ENCODE measurements around the gene SCFD2.

SCFD2 gene

DNA sequence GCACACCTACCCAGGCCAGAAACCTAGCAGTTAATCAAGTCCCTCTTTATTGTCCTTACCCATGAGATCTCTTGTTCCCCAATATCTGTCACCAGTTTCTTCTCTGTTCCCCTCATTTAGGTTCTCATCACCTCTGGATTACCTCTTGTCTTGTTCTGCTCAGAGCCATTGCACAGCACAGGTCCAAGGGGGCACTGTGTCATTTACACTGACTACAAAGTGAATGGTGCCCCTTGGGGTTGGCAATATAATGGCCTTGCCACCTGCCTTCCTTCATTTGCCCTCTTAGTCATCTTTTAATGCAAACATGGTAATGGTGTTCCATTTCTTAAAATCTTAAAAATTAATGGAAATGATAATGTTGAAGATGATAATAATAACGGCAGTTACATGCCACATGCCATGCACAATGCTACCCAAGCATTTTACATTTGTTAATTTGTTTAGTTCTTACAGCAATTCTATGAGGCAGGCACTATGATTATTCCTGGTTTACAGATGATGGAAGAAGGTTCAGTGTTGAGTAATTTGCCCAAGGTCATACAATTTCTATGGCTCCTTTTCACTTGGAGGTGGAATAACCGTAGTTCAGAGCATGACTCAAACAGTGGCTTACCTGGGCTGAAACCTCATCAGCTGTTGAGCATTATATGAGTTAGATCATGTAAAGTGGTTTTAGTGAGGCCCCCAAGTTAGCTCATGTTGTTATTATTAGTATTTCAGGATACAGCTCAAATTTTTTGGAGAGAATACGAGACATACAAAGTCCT lies 385.9 kb downstream of the SCFD2 start:
- DNase-seq (ENCODE audit: extremely low spot score), result no peak
- TF ChIP-seq CTBP1 (IDR thresholded peaks at IDR 0.05; ENCODE audit: borderline replicate concordance), result no peak
- no peak for TF ChIP-seq FOXK2 (IDR thresholded peaks at IDR 0.05)
- TF ChIP-seq LEF1 (IDR thresholded peaks at IDR 0.05; ENCODE audit: borderline replicate concordance), result no peak
- TF ChIP-seq FOXA1 (IDR thresholded peaks at IDR 0.05), result no peak
- no peak for TF ChIP-seq L3MBTL2 (conservative IDR thresholded peaks at IDR 0.05)
- POLR2A ChIA-PET, result no interaction called here
- CTCF ChIA-PET, result interaction anchor here (0.8 kb wide), 1 partner anchor 1252 kb away, joined by 3 read pairs; no protein-coding TSS in a partner anchor

DNA sequence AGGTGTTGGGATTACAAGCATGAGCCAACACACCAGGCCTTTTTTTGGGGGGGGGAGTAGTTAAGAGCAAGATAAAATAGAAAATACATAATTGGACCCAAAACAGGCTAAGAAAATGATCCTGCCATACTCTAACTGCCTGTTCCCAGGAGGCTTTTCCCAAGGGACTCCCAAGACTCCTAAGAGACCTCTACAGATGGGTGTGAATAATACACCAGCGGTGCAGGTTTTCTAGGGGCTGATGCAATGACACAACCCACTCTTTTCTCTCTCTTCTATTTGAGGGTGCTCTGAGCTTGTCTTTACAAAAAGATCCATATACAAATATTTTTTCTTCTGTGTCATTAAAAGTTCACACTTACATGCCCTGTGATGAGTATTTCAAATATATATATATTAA lies 386.8 kb downstream of the SCFD2 start:
- POLR2A ChIA-PET, result no interaction called here
- TF ChIP-seq BHLHE40 (IDR thresholded peaks at IDR 0.05; ENCODE audit: borderline replicate concordance), result no peak
- TF ChIP-seq ARNT (IDR thresholded peaks at IDR 0.05), result no peak
- no peak for TF ChIP-seq FOXM1 (IDR thresholded peaks at IDR 0.05; ENCODE audit: borderline replicate concordance)
- TF ChIP-seq SUZ12 (IDR thresholded peaks at IDR 0.05), result no peak
- TF ChIP-seq, protein P1, sequence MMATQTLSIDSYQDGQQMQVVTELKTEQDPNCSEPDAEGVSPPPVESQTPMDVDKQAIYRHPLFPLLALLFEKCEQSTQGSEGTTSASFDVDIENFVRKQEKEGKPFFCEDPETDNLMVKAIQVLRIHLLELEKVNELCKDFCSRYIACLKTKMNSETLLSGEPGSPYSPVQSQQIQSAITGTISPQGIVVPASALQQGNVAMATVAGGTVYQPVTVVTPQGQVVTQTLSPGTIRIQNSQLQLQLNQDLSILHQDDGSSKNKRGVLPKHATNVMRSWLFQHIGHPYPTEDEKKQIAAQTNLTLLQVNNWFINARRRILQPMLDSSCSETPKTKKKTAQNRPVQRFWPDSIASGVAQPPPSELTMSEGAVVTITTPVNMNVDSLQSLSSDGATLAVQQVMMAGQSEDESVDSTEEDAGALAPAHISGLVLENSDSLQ (IDR thresholded peaks at IDR 0.05), result no peak
- TF ChIP-seq ZNF384 (IDR thresholded peaks at IDR 0.05), result no peak
- TF ChIP-seq TARDBP (IDR thresholded peaks at IDR 0.05), result no peak
- no peak for TF ChIP-seq ELF4 (IDR thresholded peaks at IDR 0.05)
- TF ChIP-seq L3MBTL2 (conservative IDR thresholded peaks at IDR 0.05), result no peak
- TF ChIP-seq FOXA1 (IDR thresholded peaks at IDR 0.05), result no peak
- no peak for TF ChIP-seq NFRKB (IDR thresholded peaks at IDR 0.05)
- no peak for TF ChIP-seq FOXK2 (IDR thresholded peaks at IDR 0.05)
- no peak for DNase-seq (ENCODE audit: extremely low spot score)
- CTCF ChIA-PET, result no interaction called here

DNA sequence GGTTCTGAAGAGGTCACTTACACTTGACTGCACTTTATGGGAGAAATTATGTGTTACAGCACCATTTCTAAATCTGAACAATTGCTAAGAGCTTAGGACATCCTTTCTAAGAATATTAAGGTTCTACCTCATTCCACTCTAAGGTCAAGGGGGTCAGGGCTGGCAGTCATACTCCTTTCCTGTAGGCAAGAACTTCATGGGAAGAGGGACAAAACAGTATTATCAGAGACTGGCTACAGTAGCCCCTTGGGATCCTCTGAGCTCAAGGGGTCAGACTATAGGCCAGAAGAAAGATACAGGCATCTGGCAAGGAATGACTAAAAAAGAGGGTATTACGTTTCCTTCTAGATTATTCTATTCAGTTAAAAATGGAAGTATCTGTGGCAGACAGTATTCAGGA lies 388.6 kb downstream of the SCFD2 start:
- DNase-seq (ENCODE audit: extremely low spot score), result no peak
- POLR2A ChIA-PET, result interaction anchor here (0.7 to 1.5 kb wide), 2 partner anchors 264 to 265 kb away, joined by 3 to 4 read pairs; no protein-coding TSS in a partner anchor
- no peak for TF ChIP-seq ZNF384 (IDR thresholded peaks at IDR 0.05)
- no peak for TF ChIP-seq FOXM1 (IDR thresholded peaks at IDR 0.05; ENCODE audit: borderline replicate concordance)
- no peak for TF ChIP-seq TARDBP (IDR thresholded peaks at IDR 0.05)
- TF ChIP-seq SUZ12 (IDR thresholded peaks at IDR 0.05), result no peak
- no peak for TF ChIP-seq LEF1 (IDR thresholded peaks at IDR 0.05; ENCODE audit: borderline replicate concordance)
- TF ChIP-seq ELF4 (IDR thresholded peaks at IDR 0.05), result no peak
- CTCF ChIA-PET, result interaction anchor here (0.5 to 0.6 kb wide), 2 partner anchors 21 to 359 kb away, joined by 3 read pairs; no protein-coding TSS in a partner anchor

DNA sequence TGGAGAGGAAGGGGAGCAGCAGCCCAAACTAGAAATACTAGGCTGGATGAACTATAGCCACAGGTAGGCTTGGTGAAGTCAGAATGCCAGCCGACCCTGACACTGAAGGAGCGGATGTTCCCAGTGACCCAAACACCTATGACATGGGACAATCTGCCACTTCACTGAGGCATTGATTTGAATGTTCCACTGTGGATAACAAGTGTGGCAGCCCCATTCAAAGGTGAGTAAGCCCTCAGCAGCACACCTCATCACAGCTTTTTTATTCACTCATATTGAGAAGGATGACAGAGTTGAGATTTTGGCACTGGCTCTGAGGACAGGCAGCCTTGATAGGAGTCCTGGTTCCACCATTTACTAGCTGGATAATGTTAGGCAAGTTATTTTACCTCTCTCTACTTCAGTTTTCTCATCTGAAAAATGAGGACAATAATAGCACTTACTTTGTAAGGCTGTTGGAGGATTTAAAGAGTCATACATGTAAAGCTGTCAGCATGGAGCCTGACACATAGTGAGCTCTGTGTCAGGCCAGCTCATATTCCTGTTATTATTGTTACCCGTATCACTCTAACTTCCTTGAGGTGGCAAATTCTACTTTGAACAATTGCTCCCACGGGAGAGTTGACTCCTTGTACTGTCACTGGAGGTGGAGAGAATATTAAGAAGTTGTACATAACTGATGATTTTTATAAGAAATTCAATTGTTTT lies 389.2 kb downstream of the SCFD2 start:
- no peak for DNase-seq (ENCODE audit: extremely low spot score)
- TF ChIP-seq ZNF384 (IDR thresholded peaks at IDR 0.05), result no peak
- TF ChIP-seq, protein P1 (IDR thresholded peaks at IDR 0.05), result peak; percentile 51
- ChIA-PET POLR2A (interaction anchor here (0.7 to 1.5 kb wide), 2 partner anchors 264 to 265 kb away, joined by 3 to 4 read pairs; no protein-coding TSS in a partner anchor), CTCF (interaction anchor here (0.5 kb wide), 1 partner anchor 22 kb away, joined by 3 read pairs; no protein-coding TSS in a partner anchor)

DNA sequence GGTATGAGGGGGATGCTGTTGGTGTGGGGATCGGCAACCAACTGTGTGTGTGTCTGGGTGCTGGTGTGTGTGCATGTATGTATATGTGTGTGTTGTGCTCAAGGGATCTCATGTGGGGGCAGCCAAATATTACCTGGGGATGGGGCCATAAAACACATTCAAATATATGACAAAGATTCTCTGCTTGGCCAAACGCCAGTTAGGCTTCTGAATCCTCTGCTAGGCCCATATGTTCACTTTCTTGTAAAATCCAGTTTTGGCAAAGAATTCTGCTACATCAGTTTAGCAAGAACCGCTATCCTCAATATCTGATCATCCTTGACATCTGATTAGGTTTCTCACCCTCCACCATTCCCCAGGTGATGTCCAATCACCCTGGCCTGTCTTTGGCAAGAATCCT lies 397.2 kb downstream of the SCFD2 start:
- no peak for DNase-seq (ENCODE audit: extremely low spot score)
- ChIA-PET CTCF (no interaction called here), POLR2A (no interaction called here)
- no peak for TF ChIP-seq L3MBTL2 (conservative IDR thresholded peaks at IDR 0.05)
- TF ChIP-seq SP1 (IDR thresholded peaks at IDR 0.05), result no peak
- TF ChIP-seq FOXA1 (IDR thresholded peaks at IDR 0.05), result no peak
- no peak for TF ChIP-seq ELF4 (IDR thresholded peaks at IDR 0.05)
- TF ChIP-seq ARNT (IDR thresholded peaks at IDR 0.05), result no peak
- no peak for TF ChIP-seq HDGF (IDR thresholded peaks at IDR 0.05; ENCODE audit: borderline replicate concordance)
- TF ChIP-seq BHLHE40 (IDR thresholded peaks at IDR 0.05; ENCODE audit: borderline replicate concordance), result no peak
- TF ChIP-seq LEF1 (IDR thresholded peaks at IDR 0.05; ENCODE audit: borderline replicate concordance), result no peak
- no peak for TF ChIP-seq SUZ12 (IDR thresholded peaks at IDR 0.05)
- no peak for TF ChIP-seq FOXK2 (IDR thresholded peaks at IDR 0.05)

DNA sequence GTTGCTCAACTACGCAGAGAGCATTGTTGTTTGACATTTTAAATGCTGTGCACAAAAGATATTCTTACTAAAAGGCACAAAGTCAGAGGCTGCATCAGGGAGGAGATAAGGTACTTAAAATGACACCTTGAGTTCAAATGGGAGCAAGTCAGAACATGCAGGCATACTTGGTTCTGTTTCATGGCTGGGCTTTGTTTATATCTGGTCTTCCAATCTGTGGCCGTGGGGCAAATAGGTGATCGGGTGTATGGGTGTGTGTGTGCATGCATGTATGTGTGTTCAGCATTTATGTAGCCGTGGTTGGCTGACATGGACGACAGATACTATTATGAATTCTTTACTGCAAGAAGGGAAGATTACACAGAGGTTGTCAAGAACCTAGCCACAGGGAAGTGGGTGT lies 397.6 kb downstream of the SCFD2 start:
- TF ChIP-seq HDGF (IDR thresholded peaks at IDR 0.05; ENCODE audit: borderline replicate concordance), result no peak
- TF ChIP-seq, protein P1 (IDR thresholded peaks at IDR 0.05), result no peak
- TF ChIP-seq LEF1 (IDR thresholded peaks at IDR 0.05; ENCODE audit: borderline replicate concordance), result no peak
- no peak for TF ChIP-seq ELF4 (IDR thresholded peaks at IDR 0.05)
- TF ChIP-seq FOXK2 (IDR thresholded peaks at IDR 0.05), result no peak
- TF ChIP-seq FOXA1 (IDR thresholded peaks at IDR 0.05), result no peak
- no peak for TF ChIP-seq SUZ12 (IDR thresholded peaks at IDR 0.05)
- TF ChIP-seq TARDBP (IDR thresholded peaks at IDR 0.05), result no peak
- TF ChIP-seq BHLHE40 (IDR thresholded peaks at IDR 0.05; ENCODE audit: borderline replicate concordance), result no peak
- no peak for TF ChIP-seq NFRKB (IDR thresholded peaks at IDR 0.05)
- no peak for TF ChIP-seq SP1 (IDR thresholded peaks at IDR 0.05)
- TF ChIP-seq CTBP1 (IDR thresholded peaks at IDR 0.05; ENCODE audit: borderline replicate concordance), result no peak
- TF ChIP-seq L3MBTL2 (conservative IDR thresholded peaks at IDR 0.05), result no peak
- no peak for TF ChIP-seq FOXM1 (IDR thresholded peaks at IDR 0.05; ENCODE audit: borderline replicate concordance)
- TF ChIP-seq ARNT (IDR thresholded peaks at IDR 0.05), result no peak
- TF ChIP-seq ZNF384 (IDR thresholded peaks at IDR 0.05), result no peak
- ChIA-PET POLR2A (no interaction called here), CTCF (no interaction called here)
- no peak for DNase-seq (ENCODE audit: extremely low spot score)
